NCI-H774 (cell line): ENCODE data around the gene KYNU.
"Not testable (repeated sequence)": the region's sequence is repeated elsewhere in the genome, so short reads cannot be mapped to it uniquely, and the experiment has no call there.

Experiments
- DNase-seq: peaks from one replicate; lab custom pipeline; 2025; lab: John Stamatoyannopoulos, UW

The KYNU gene

DNA sequence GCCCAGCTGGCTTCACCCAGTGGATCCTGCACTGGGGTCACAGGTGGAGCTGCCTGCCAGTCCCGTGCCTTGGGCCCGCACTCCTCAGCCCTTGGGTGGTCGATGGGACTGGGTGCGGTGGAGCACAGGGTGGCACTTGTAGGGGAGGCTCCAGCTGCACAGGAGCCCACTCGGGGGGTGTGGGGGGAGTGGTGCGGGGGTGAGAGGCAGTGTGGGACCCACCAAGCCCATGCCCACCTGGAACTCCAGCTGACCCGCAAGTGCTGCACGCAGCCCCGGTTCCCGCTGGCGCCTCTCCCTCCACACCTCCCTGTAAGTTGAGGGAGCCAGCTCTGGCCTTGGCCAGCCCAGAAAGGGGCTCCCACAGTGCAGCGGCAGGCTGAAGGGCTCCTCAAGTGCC lies 212.1 kb downstream of the KYNU start:
- not testable (repeated sequence) for DNase-seq
